Superior temporal gyrus (tissue), 1 donor: ENCODE measurements around the gene SOD2.
"Not testable (repeated sequence)": the region's sequence is repeated elsewhere in the genome, so short reads cannot be mapped to it uniquely, and the experiment has no call there.

Source experiments
- DNase-seq: peaks from one replicate; pipeline ENCODE4 v3.0.0-alpha.2; 2016; ENCODE audit errors: extremely low spot score

The SOD2 gene

GRCh38 chr6:159693128-159693893, at the start of gene SOD2:
TSS of gene SOD2 (minus strand) at chr6:159693241. CDS start at chr6:159693167, 74 bp downstream.
- DNase-seq: peak; percentile 77

- DNase-seq: no peak
Observed at GRCh38 chr6:159742165-159742564, 49.1 kb upstream of the SOD2 start.

DNA sequence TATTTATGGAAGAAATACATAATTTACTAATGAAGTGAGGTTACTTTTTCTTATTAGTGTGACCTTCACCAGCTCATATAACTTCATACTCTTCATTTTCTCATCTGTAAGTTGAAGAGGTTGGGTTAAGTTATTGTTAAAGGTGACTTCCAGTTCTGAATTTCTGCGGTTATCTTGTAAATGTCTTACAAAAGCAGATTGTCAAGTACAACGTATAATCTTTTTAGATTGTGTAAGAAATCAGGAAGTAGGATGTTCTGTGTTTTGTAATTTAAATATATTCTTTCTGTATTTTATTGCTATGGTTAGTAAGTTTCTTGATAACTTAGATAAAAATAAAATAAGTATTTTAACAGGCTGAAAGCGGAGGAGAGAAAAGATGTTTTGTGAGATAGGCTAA, 46.3 kb upstream of the SOD2 start:
- no peak for DNase-seq

DNA sequence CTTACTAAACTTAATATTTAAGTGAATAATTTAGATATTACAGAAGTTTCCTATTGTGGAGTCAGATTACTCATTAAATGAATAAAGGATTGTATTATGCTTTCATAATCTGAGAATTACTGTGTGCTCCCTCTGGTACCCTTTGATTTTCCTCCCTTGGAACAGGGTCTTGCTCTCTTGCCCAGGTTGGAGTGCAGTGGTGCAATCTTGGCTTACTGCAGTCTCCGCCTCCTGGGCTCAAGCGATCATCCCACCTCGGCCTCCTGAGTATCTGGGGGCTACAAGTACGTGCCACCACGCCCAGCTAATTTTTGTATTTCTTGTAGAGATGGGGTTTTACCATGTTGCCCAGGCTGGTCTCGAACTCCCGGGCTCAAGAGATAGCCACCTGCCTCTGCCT, 43.9 kb upstream of the SOD2 start:
- DNase-seq: no peak

- DNase-seq: not testable (repeated sequence)
Observed at GRCh38 chr6:159733395-159733794, 40.4 kb upstream of the SOD2 start.

DNA sequence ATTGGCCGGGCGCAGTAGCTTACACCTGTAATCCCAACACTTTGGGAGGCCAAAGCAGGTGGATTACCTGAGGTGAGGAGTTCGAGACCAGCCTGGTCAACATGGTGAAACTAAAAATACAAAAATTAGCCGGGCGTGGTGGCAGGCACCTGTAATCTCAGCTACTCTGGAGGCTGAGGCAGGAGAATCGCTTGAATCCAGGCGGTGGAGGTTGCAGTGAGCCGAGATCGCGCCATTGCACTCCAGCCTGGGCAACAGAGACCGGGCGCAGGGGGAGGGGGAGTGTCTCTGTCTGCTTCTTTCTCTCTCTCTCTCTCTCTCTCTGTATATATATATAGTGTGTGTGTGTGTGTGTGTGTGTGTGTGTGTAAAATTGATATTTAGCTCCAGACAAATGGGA, 39.5 kb upstream of the SOD2 start:
- DNase-seq: not testable (repeated sequence)

- DNase-seq: no peak
Observed at GRCh38 chr6:159730332-159730676, 37.3 kb upstream of the SOD2 start.

- no peak for DNase-seq
Observed at GRCh38 chr6:159729598-159730331, 36.7 kb upstream of the SOD2 start.

GRCh38 chr6:159728531-159728964, 35.5 kb upstream of the SOD2 start:
- DNase-seq: no peak

DNA sequence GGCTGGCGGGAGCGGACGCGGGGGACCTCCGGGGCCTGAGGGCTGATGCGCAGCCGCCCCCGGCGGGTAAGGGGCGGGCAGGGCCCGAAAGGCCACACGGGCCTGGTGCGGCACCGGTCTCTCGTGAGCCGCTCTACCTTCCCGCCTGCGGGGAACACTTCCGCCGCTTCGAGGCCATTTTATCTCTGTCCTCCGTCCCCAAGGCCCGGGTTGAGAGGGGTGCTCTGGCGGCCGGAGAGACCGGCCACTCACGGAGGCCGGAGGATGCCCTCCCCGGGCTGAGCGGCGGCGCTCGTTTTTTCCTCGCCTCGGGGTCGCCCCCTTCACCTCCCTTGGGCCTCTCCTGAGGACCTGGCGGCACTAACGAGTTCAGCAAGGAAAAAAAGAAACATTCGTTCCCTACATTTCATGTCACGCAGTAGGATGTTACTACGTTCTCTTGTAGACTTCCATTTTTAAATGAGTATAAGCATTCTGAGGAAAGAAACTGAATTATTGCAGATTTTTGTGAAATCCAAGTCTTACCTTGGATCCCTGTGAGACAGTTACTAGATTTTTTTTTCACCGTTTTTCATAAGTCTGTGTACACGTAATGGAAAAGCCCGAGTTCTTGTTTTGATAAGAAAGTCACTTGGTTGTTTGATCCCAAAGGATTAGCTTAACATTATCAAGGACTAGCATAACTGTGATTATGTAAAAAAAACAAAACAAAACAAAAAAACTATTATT, 34.8 kb upstream of the SOD2 start:
- DNase-seq: peak; percentile 64

- peak; percentile 92 for DNase-seq
Observed at GRCh38 chr6:159726918-159727716, 34.1 kb upstream of the SOD2 start, which contains the start of gene WTAP. TSS of gene WTAP (plus strand) at chr6:159727506. CDS start at chr6:159736266, 8,760 bp downstream.

DNA sequence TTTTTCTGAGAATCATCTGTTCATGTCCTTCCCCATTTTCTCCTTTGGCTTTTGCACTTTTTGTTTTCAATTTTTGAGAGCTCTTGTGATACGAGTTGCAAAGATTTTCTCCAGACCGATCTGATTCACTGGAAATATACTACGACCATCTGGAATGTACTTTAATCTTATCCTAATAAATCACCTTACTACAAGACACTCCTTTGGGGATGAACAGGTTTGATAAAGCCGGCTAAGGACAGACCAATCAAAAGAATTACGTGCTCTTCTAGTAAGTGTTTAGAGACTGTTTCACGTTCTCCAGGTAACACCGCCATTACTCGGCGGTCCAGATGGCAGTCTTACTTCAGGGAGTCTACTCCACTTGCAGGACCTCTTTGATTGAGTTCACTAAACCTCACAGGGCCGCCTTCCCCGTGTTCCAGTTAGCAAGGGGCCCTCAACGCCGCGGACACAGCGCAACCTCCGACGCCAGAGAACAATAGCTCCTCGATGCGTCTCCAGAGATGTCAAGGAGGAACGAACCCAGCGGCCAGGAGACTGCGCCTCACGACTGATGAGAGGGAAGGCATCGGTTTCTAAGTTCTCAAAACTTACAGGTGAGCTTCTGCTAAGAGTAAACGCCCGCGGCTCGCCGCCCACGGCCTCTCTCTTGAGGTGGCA, 33.3 kb upstream of the SOD2 start:
- DNase-seq: no peak

GRCh38 chr6:159725208-159725607, 32.2 kb upstream of the SOD2 start:
- DNase-seq: not testable (repeated sequence)

GRCh38 chr6:159724778-159725177, 31.7 kb upstream of the SOD2 start:
- DNase-seq: no peak

DNA sequence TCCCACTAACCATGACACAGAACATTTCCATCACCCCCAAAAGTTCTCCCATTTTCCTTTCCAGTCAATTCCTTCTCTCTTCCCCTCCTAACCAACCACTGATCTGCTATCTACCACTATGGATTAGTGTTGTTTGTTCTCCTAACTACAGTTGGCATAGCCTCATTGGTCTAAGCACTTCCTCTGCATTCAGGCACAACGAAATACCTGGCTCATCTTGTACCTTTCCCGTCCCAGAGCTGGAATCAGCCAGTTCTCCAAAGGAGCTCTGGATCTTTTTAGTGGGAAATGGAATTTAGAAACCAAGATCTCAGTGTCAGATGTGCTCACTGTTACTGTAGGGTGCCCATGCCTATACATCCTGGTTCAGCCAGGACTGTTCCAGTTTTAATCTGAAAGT, 30.2 kb upstream of the SOD2 start:
- DNase-seq: no peak

- no peak for DNase-seq
Observed at GRCh38 chr6:159722655-159723054, 29.6 kb upstream of the SOD2 start.

- not testable (repeated sequence) for DNase-seq
Observed at GRCh38 chr6:159721981-159722380, 28.9 kb upstream of the SOD2 start.

DNA sequence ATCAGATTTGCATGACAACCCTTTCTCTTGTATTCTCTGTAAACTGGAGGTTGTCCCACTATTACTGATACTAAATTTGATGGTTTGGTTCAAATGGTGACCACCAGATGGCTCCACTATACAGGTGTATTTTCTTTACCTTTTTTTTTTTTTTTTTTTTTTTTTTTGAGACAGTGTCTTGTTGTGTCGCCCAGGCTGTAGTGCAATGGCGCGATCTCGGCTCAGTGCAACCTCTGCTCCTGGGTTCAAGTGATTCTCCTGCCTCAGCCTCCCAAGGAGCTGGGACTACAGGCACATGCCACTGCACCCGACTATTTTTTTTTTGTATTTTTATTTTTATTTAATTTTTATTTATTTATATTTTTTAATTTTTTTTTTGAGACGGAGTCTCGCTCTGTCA, 27.7 kb upstream of the SOD2 start:
- DNase-seq: no peak

DNA sequence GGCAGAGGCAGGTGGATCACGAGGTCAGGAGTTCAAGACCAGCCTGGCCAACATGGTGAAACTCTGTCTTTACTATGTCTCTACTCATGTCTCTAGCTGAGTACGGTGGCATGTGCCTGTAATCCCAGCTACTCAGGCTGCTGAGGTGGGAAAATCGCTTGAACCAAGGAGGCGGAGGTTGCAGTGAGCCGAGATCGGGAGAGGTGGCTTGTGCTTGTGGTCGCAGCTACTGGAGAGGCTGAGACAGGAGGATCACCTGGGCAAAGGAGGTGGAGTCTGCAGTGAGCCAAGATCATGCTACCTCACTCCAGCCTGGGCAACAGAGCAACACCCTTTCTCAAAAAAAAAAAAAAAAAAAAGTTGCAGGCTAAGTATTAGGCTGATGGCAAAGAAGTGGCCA, 26.2 kb upstream of the SOD2 start:
- DNase-seq: no peak

GRCh38 chr6:159718634-159719033, 25.6 kb upstream of the SOD2 start:
- no peak for DNase-seq
